Panc1 (cell line): ENCODE data around the gene ZNF256. TPM values are rescaled to one million over a fixed set of nuclear protein-coding genes. Genes with fewer than 3 reads are reported as not detected.

Experiments
- ATAC-seq: fragments of 200-7000 bp; cut with Tn5 transposase; 2 replicates; pipeline ENCODE4 v1.9.1; 2020; ENCODE audit warnings: mild to moderate bottlenecking, moderate library complexity
- BruUV-seq: library from RNA; stranded (reverse); fragments of 400-500 nt; replicated peaks from 2 replicates; lab custom pipeline; 2021; lab: Mats Ljungman, UMichigan
- CTCF ChIA-PET: fragments of 300-600 bp; sonication (Branson Sonifier 250); formaldehyde crosslinking; loops from one replicate; lab custom pipeline; 2022; ENCODE audit warnings: antibody characterized with exemption; lab: Charles Lee
- POLR2A ChIA-PET: fragments of 300-600 bp; sonication (Branson Sonifier 250); formaldehyde crosslinking; loops from one replicate; lab custom pipeline; 2022; ENCODE audit warnings: antibody characterized with exemption; lab: Charles Lee
- DNase-seq: peaks from one replicate; pipeline ENCODE4 v3.0.0-alpha.2; 2010; ENCODE audit warnings: low read depth, low spot score
- H3K27ac ChIP-seq: 2 replicates; pipeline ENCODE4 v1.5.1; 2011; ENCODE audit warnings: mild to moderate bottlenecking, low read length, inconsistent platforms
- H3K27me3 ChIP-seq: fragments of 200-500 bp; sonication (Bioruptor generic); 2 replicates; pipeline ENCODE4 v1.6.0; 2014; ENCODE audit warnings: low read length, inconsistent platforms; ENCODE audit not compliant: control insufficient read depth, insufficient read depth
- H3K36me3 ChIP-seq: fragments of 200-500 bp; sonication (Bioruptor generic); 2 replicates; pipeline ENCODE4 v1.5.1; 2014; ENCODE audit warnings: inconsistent platforms, mild to moderate bottlenecking, low read length, moderate library complexity; ENCODE audit not compliant: control insufficient read depth, insufficient read depth
- H3K4me1 ChIP-seq: 2 replicates; pipeline ENCODE4 v1.5.1; 2011; ENCODE audit warnings: inconsistent platforms, mild to moderate bottlenecking, low read length, moderate library complexity; ENCODE audit not compliant: control insufficient read depth, insufficient read depth
- H3K4me3 ChIP-seq, 2 experiments: 2 replicates each; pipeline ENCODE4 v1.5.1; 2011 to 2012; ENCODE audit warnings: low read depth in 2 of 2, low read length in 2 of 2, mild to moderate bottlenecking in 2 of 2, inconsistent platforms in 1 of 2, moderate library complexity in 1 of 2
- H3K9me3 ChIP-seq: fragments of 200-500 bp; sonication (Bioruptor generic); 2 replicates; pipeline ENCODE4 v1.5.1; 2014; ENCODE audit warnings: low read depth, mild to moderate bottlenecking, inconsistent platforms, low read length, moderate library complexity; ENCODE audit not compliant: control insufficient read depth, insufficient read depth
- POLR2AphosphoS5 ChIP-seq: IDR thresholded peaks from 2 replicates; pipeline ENCODE4 v1.6.1; 2012; ENCODE audit warnings: mild to moderate bottlenecking, low read depth, low read length, moderate library complexity
- REST ChIP-seq, 2 experiments: IDR thresholded peaks; 2 replicates each; pipeline ENCODE4 v1.6.1; 2011 to 2012; ENCODE audit warnings: low read depth in 2 of 2, control low read depth in 1 of 2, low read length in 1 of 2, mild to moderate bottlenecking in 1 of 2, moderate library complexity in 1 of 2; ENCODE audit not compliant: insufficient read depth in 1 of 2
- SIN3A ChIP-seq: IDR thresholded peaks from 2 replicates; pipeline ENCODE4 v1.6.1; 2012; ENCODE audit warnings: low read depth, mild to moderate bottlenecking, low read length, moderate library complexity, borderline replicate concordance; ENCODE audit not compliant: insufficient read depth
- TCF7L2 ChIP-seq: IDR thresholded peaks from 2 replicates; pipeline ENCODE4 v1.6.1; 2011; ENCODE audit warnings: mild to moderate bottlenecking, low read depth, low read length, inconsistent platforms
- in situ Hi-C: cut with HindIII; loops from 2 replicates; pipeline ENCODE4 v1.10.0; 2016; ENCODE audit warnings: low sequenced_read_pairs, low pct_unique_long_range_greater_than_20kb
- intact Hi-C: fragments of 100-400 bp; cut with micrococcal nuclease; formaldehyde crosslinking; loops from one replicate; pipeline ENCODE4 v1.10.0; 2022; ENCODE audit not compliant: unreplicated experiment
- total RNA-seq: library from RNA; stranded (reverse); gene quantifications from one replicate; pipeline ENCODE4 v1.2.1, GENCODE V29; 2021; ENCODE audit not compliant: unreplicated experiment
- TF ChIP-seq, protein P1 (sequence below): fragments of 450-650 bp; IDR thresholded peaks from 2 replicates; pipeline ENCODE4 v1.5.1; 2017; ENCODE audit warnings: mild to moderate bottlenecking

Gene ZNF256
- total RNA-seq, 1 experiment from 2014 or later: 10.1 TPM

DNA sequence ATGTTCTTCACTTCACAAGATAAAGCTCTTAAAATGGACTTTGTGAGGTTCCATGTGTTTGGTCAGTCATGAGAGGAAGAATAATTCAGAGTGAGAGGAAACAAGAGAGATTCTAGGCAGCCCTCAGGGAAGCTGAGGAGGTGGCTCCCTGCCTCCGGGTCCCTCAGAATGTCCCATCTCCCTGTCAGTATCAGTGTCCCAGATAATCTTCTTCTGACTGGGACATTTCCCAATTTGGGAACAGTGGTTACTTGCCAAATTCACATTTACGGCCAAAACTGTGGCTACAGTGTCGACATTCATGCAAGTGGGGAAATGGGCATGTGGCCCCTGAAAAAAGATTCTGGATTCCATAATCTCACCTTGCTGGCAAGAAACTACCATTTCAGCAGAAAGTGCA lies 40.1 kb downstream of the ZNF256 start:
- in situ Hi-C loops (no loop called here), intact Hi-C loops (no loop called here)
- POLR2A ChIA-PET: no interaction called here
- DNase-seq (no peak), ATAC-seq (no peak)
- Histone ChIP-seq H3K9me3 (peaks cover 33% of the 10 kb centered on the region; the same call in 1 of the 2 replicates), H3K4me1 (no peaks in the 10 kb centered on the region), H3K4me3 (no peak overlapping the region), H3K27me3 (no peaks in the 10 kb centered on the region), H3K36me3 (peaks cover 3% of the 10 kb centered on the region; the same call in 1 of the 2 replicates), H3K27ac (no peak overlapping the region)
- no TSS peak for BruUV-seq
- TF ChIP-seq POLR2AphosphoS5: no peak
- no peak for TF ChIP-seq REST (IDR thresholded peaks at IDR 0.05; ENCODE audit: insufficient read depth in 1 of 2, low read depth in 2 of 2, low read length in 1 of 2)
- no peak for TF ChIP-seq TCF7L2
- no peak for TF ChIP-seq SIN3A
- CTCF ChIA-PET: interaction anchor here (0.7 kb wide), 1 partner anchor 421 kb away, joined by 3 read pairs; no protein-coding TSS in a partner anchor

- in situ Hi-C loops (no loop called here), intact Hi-C loops (no loop called here)
- H3K27ac ChIP-seq: no peak overlapping the region
- DNase-seq (no peak), ATAC-seq (no peak)
- no TSS peak for BruUV-seq
- no peak for TF ChIP-seq SIN3A
- no peak for TF ChIP-seq POLR2AphosphoS5
- TF ChIP-seq, protein P1, sequence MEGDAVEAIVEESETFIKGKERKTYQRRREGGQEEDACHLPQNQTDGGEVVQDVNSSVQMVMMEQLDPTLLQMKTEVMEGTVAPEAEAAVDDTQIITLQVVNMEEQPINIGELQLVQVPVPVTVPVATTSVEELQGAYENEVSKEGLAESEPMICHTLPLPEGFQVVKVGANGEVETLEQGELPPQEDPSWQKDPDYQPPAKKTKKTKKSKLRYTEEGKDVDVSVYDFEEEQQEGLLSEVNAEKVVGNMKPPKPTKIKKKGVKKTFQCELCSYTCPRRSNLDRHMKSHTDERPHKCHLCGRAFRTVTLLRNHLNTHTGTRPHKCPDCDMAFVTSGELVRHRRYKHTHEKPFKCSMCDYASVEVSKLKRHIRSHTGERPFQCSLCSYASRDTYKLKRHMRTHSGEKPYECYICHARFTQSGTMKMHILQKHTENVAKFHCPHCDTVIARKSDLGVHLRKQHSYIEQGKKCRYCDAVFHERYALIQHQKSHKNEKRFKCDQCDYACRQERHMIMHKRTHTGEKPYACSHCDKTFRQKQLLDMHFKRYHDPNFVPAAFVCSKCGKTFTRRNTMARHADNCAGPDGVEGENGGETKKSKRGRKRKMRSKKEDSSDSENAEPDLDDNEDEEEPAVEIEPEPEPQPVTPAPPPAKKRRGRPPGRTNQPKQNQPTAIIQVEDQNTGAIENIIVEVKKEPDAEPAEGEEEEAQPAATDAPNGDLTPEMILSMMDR: no peak
- no peak for TF ChIP-seq REST (IDR thresholded peaks at IDR 0.05; ENCODE audit: insufficient read depth in 1 of 2, low read depth in 2 of 2, low read length in 1 of 2)
- TF ChIP-seq TCF7L2: no peak
- H3K9me3 ChIP-seq: peaks cover 21% of the 10 kb centered on the region; the same call in 1 of the 2 replicates
- ChIA-PET POLR2A (no interaction called here), CTCF (no interaction called here)
- no peaks in the 10 kb centered on the region for H3K4me1 ChIP-seq
- H3K4me3 ChIP-seq: no peak overlapping the region
- no peaks in the 10 kb centered on the region for H3K27me3 ChIP-seq
- no peaks in the 10 kb centered on the region for H3K36me3 ChIP-seq
Observed at GRCh38 chr19:57905258-57905657, 42.2 kb downstream of the ZNF256 start.
